ENCODE results near the gene TIMM29. TPM values are rescaled to one million over a fixed set of nuclear protein-coding genes. Genes with fewer than 3 reads are reported as not detected.

The TIMM29 gene
- total RNA-seq, 1 experiment from 2014 or later = 23.4 TPM

DNA sequence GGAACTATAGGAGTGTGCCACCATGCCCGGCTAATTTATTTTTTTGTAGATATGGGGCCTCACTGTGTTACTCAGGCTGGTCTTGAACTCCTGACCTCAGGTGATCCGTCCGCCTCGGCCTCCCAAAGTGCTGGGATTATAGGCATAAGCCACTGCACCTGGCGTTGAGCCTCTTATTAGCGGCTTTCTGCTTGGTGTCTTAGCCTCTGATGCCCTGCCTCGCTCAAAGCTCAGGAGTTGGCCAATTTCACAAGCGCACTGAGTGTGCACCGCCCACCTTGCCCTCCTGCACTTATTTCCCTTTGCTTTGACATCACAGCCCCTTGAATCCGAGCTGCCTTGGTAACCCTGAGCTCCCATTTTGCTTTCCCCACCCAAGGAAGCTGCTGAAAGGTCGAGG, 10.3 kb upstream of the TIMM29 start:
- no peak overlapping the region for H3K4me2 ChIP-seq (ENCODE audit: insufficient read depth, insufficient read length, low read length)
- H3K4me1 Mint-ChIP-seq = no peaks in the 10 kb centered on the region
- no peak overlapping the region for H3K14ac ChIP-seq (ENCODE audit: insufficient read depth, low read length)
- H4K5ac ChIP-seq (ENCODE audit: insufficient read length, low read depth, low read length) = no peak overlapping the region
- no peak overlapping the region for H2AK5ac ChIP-seq (ENCODE audit: insufficient read length, low read length)
- H3K27me3 Mint-ChIP-seq (ENCODE audit: low read depth) = no peaks in the 10 kb centered on the region
- H3K79me1 ChIP-seq (ENCODE audit: insufficient read depth, low read depth, low read length, poor library complexity, severe bottlenecking) = no peaks in the 10 kb centered on the region
- no peaks in the 10 kb centered on the region for H4K20me1 ChIP-seq (ENCODE audit: control insufficient read depth, insufficient read depth, insufficient read length)
- H3K23me2 ChIP-seq (ENCODE audit: insufficient read length, low read depth, low read length, poor library complexity, severe bottlenecking) = no peaks in the 10 kb centered on the region
- no peak overlapping the region for H2BK15ac ChIP-seq (ENCODE audit: low read depth, low read length)
- H3K27ac ChIP-seq (ENCODE audit: insufficient read length, low read depth, low read length) = no peak overlapping the region
- peak; percentile 13 for DNase-seq
- no peaks in the 10 kb centered on the region for H3K9me3 ChIP-seq (ENCODE audit: control insufficient read depth, low read depth, low read length)
- H3K18ac ChIP-seq (ENCODE audit: insufficient read length, low read depth, low read length) = no peak overlapping the region
- WGBS (ENCODE audit: extremely low coverage, insufficient read length, low lambda C conversion rate) = no CpG with 5 or more reads among the region's 11 CpGs
- H3K4me1 ChIP-seq (ENCODE audit: insufficient read depth, low read length) = no peaks in the 10 kb centered on the region
- no peaks in the 10 kb centered on the region for H3K9me3 Mint-ChIP-seq
- H3K27me3 ChIP-seq (ENCODE audit: insufficient read depth, low read length) = no peaks in the 10 kb centered on the region
- H2BK12ac ChIP-seq (ENCODE audit: insufficient read length, low read depth, low read length) = no peak overlapping the region
- no peak overlapping the region for H2BK20ac ChIP-seq (ENCODE audit: low read depth, low read length, poor library complexity, severe bottlenecking)
- no peak overlapping the region for H4K8ac ChIP-seq (replicated peaks; ENCODE audit: insufficient read length, low read depth, low read length)
- no peak overlapping the region for H2BK5ac ChIP-seq (ENCODE audit: insufficient read length, low read length)
- H4K91ac ChIP-seq (ENCODE audit: insufficient read length, low read depth, low read length) = no peak overlapping the region
- no peaks in the 10 kb centered on the region for H3K79me2 ChIP-seq (ENCODE audit: insufficient read depth, low read length)
- H3K4ac ChIP-seq (ENCODE audit: low read depth, low read length) = no peak overlapping the region
- no peak overlapping the region for H2AFZ ChIP-seq (ENCODE audit: low read length)
- TF ChIP-seq, protein P1, sequence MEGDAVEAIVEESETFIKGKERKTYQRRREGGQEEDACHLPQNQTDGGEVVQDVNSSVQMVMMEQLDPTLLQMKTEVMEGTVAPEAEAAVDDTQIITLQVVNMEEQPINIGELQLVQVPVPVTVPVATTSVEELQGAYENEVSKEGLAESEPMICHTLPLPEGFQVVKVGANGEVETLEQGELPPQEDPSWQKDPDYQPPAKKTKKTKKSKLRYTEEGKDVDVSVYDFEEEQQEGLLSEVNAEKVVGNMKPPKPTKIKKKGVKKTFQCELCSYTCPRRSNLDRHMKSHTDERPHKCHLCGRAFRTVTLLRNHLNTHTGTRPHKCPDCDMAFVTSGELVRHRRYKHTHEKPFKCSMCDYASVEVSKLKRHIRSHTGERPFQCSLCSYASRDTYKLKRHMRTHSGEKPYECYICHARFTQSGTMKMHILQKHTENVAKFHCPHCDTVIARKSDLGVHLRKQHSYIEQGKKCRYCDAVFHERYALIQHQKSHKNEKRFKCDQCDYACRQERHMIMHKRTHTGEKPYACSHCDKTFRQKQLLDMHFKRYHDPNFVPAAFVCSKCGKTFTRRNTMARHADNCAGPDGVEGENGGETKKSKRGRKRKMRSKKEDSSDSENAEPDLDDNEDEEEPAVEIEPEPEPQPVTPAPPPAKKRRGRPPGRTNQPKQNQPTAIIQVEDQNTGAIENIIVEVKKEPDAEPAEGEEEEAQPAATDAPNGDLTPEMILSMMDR (conservative IDR thresholded peaks at IDR 0.05) = no peak
- H2BK120ac ChIP-seq (ENCODE audit: low read depth, low read length, poor library complexity, severe bottlenecking) = no peak overlapping the region
- H3K9ac ChIP-seq (ENCODE audit: extremely low read depth, insufficient read length, low read length) = no peak overlapping the region
- H3K56ac ChIP-seq (ENCODE audit: insufficient read length, low read depth, low read length) = no peak overlapping the region
- H3K23ac ChIP-seq (ENCODE audit: insufficient read length, low read depth, low read length) = no peak overlapping the region
- no peak overlapping the region for H3T11ph ChIP-seq (ENCODE audit: low read length)
- H3K36me3 Mint-ChIP-seq (ENCODE audit: insufficient read depth in 1 of 3, low read depth in 3 of 3) = peaks cover 9 to 63% (median 50%) of the 10 kb centered on the region in 3 experiments; a peak in 6 of 7 replicates
- H3K4me3 Mint-ChIP-seq = no peak overlapping the region
- H3K27ac Mint-ChIP-seq = no peak overlapping the region; a peak in 2 of 7 replicates
